Pons (tissue), 1 donor: ENCODE results near the gene ZNF354C.
"Not testable (repeated sequence)": the region's sequence is repeated elsewhere in the genome, so short reads cannot be mapped to it uniquely, and the experiment has no call there.

Source experiments
- DNase-seq: peaks from one replicate; pipeline ENCODE4 v3.0.0-alpha.2; 2016; ENCODE audit warnings: low spot score

Gene ZNF354C

GRCh38 chr5:179060116-179061008, at the start of gene ZNF354C:
ZNF354C (plus strand) TSS chr5:179060373; CDS start chr5:179062069, 1,696 bp downstream.
- peak; percentile 75 for DNase-seq

DNA sequence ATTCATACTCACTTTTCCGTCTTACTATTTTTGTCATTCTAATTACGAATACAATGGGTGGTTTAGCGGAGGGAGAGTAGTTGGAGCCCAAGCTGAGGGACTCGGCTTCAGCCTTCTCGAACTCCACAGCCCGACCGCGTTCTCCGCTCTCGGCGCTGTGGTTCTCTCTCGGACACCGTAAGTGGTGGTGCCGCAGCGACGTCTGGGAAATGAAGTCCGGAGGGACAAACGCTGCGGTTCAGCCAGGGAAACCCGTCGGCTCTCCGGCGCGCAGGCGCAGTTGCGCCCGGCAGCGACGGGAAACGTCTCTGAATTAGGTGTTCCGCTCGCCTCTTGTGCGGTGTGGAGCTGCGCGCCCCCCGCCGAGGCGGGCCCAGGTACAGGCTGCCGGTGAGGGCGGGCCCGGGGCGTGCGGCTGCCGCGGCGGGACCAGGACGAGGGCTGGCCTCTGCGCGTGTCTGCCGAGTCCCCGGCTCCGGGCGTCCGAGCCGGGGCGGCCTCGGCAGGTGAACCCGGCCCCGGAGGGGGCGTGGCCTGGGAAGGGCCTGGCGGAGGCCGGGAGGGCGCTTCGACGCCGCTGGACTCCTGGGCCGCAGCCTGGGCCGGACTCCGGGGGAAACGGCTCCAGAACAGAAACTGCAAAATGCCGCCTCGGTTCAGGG, 36.5 kb upstream of the ZNF354C start, which contains the start of gene ZNF879:
Gene ZNF879, plus strand, starts transcription at position 277 of the 662 bp plus-strand sequence. CDS start 1,201 bp downstream, outside the sequence.
- DNase-seq: peak; percentile 93

- no peak for DNase-seq
Observed at GRCh38 chr5:179033004-179033580, 27.1 kb upstream of the ZNF354C start.

- DNase-seq: no peak
Observed at GRCh38 chr5:179044765-179045164, 15.4 kb upstream of the ZNF354C start.

GRCh38 chr5:179051784-179052183, 8.4 kb upstream of the ZNF354C start:
- no peak for DNase-seq

- no peak for DNase-seq
Observed at GRCh38 chr5:179054036-179054785, 6.0 kb upstream of the ZNF354C start.

GRCh38 chr5:179054876-179055275, 5.3 kb upstream of the ZNF354C start:
- no peak for DNase-seq

DNA sequence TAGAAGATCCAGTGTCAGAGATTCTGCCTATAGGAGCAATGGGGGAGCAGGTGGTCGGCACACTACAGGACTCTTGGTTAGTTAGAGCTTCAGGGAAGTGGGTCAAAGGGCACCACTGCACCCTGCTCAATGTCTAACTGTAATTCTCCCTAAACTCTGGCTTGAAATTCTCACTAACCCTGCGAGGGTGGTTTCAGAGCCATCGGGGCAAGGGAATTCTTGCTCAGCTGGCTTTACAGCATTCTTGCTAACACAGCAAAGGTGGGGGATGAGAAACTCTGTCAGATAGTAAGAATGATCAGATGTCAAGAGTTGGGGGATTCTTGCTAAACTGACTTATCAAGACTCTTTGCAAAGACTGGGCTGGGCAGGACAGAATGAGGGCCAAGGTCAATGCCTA, 4.7 kb upstream of the ZNF354C start:
- DNase-seq: no peak

DNA sequence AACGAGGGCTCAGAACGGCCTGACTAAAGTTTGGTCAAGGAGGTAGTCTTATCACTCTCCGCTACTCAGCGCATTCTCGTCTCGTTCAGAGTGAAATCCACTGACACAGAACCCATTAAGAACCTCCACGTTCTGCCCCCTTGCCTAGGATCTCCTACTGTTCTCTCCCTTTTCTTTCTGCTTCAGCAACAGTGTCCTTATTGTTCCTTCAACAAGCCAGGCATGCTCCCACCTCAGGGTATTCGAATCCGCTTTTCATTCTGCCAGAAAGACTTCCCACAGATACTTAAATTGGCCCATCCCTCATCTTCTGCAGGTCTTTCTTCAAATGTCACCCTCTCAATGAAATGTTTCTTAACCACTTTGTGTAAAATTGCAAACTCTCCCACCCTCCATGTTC, 4.3 kb upstream of the ZNF354C start:
- no peak for DNase-seq

- no peak for DNase-seq
Observed at GRCh38 chr5:179061025-179061424, 852 bp downstream of the ZNF354C start.

- no peak for DNase-seq
Observed at GRCh38 chr5:179065703-179066102, 5.5 kb downstream of the ZNF354C start.

GRCh38 chr5:179079165-179079987, 19.2 kb downstream of the ZNF354C start:
- no peak for DNase-seq

DNA sequence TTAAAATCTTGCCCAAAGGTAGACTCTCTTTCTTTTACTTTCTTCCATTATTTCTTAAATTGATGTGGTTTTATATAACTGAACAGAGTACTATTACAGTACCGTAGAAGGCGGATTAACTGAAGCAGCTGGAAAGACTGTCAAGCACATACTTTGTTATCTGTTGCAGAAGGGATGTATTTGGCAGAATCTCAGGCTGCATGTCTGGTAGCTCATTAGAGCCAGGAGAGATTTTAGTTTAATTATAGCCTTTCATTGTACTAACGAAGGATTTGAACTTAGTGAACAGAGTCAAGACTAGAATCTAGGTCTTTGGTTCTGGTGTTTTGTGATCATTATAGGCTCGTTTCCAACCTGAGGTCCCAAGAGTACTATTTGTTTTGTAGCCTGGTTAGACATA, 20.6 kb downstream of the ZNF354C start:
- no peak for DNase-seq

GRCh38 chr5:179089502-179089901, 29.3 kb downstream of the ZNF354C start:
- no peak for DNase-seq

- not testable (repeated sequence) for DNase-seq
Observed at GRCh38 chr5:179101282-179101681, 41.1 kb downstream of the ZNF354C start.

DNA sequence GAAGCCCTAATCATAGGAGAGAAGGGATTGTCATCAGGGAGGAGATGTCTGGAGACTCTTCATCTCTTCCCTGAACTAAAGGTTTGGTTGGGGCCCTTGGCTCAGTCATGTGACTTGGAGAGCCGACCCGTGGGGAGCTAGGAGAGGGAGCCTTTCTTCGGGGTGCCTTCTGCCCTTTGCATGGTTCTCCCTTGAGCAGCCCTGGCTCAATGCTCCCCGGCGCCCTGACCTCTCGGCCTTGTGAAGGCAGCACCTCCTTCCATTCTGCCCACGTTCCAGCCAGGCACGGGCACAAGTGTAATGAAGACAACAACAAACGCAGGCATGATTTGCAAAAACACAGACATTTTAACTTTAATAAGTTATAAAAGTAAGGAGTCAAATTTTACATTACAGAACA, 50.4 kb downstream of the ZNF354C start:
- no peak for DNase-seq

DNA sequence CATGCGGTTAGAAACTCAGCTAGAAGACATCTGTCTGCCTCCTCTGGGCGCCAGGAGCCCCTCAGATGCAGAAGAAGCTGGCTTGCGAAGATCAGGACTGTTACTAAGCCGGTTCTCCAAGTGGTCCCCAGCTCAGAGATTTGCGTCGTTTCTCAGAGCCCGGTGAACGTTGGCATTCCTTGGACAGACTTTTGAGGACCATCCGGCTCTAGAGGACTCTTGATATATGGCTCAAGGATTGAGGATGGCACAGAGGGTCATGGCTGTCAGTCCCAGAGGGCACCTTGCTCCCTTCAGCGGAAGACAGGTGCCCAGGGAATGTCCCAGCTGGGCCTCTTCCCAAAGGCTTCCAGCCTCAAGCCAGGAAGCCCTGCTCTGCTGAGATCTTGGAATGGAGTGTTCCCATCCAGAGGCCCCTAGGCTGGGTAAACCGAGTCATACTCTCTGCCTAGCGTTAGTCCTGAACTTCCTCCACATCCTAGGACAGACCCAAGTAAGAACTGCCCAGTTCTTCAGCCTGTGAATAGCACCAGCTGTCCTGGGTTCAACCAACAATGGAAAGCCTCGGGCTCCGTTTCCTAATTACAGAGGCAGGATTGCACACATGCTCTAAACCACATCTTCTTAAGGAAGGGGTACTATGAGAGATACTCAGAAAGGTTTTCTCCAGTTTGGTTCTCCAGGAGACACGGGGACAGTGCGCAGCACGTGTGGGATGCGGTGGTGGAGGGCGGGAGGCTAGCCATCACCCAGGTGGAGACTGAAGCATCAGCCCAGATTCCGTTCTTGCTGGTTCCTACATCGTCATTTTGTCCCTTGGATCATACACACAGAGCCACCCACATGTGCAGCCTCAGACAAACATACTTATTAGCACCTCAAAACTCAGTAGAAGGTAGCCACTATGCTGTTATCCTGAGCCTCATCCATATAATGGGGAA, 51.4 kb downstream of the ZNF354C start:
- DNase-seq: no peak

DNA sequence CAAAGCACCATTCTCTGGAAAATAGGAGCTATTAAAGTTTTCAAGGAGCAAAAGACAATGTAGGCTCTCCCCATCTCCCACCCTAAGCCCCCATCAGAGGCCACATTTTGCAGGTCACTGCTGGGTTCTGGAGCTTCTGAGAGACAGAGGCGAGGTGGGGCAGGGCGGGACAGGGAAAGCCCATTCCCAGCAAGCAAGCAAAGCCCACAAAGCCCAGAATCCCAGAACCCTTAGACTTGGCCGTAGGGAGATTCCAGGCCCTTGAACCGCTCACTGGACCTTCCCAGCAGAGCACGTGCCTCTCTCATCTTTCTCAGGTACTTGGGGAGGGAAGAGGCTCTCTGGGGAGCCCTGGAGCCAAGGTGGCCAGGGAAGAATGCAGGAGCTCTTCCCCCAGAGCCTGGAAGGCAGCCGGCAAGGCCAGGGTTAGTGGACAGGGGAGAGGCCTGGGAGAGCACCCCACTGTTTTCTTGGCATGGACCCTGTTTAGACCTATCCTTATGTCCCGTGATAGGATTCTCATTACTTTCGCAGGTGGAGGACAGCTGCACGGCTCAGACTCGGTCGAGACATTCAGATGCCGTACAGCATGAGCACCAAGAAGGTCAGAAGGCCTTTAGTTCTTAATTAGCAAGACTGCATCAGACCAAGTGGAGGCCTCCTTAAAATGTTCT, 52.4 kb downstream of the ZNF354C start:
- no peak for DNase-seq

DNA sequence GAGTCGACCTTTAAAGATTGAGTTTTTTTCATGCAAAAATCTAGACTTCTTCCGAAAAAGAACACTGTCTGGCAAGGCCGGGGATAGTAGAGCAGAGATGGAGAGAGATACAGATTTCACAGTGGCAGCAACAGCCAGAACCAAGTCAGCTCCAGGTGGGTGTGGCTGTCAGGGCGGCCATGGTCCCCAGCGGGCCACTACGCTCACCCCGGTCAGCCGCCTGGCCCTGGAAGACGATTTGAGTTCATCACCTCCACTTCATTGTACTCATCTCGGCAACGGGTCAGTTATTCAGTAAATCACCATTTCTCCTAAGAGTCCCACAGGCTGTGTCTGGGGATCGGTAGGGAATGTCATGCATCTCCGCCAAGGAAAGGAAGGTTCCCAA, 53.0 kb downstream of the ZNF354C start:
- DNase-seq: no peak
